ENCODE data around the gene IDH3G. TPM values are rescaled to one million over a fixed set of nuclear protein-coding genes. Genes with fewer than 3 reads are reported as not detected.
A peak's percentile ranks its signal among the peaks of the same experiment; 100 is the strongest.
"Not testable (repeated sequence)": the region's sequence is repeated elsewhere in the genome, so short reads cannot be mapped to it uniquely, and the experiment has no call there.

Gene IDH3G
- total RNA-seq, 1 experiment from 2014 or later, result 43.2 TPM

DNA sequence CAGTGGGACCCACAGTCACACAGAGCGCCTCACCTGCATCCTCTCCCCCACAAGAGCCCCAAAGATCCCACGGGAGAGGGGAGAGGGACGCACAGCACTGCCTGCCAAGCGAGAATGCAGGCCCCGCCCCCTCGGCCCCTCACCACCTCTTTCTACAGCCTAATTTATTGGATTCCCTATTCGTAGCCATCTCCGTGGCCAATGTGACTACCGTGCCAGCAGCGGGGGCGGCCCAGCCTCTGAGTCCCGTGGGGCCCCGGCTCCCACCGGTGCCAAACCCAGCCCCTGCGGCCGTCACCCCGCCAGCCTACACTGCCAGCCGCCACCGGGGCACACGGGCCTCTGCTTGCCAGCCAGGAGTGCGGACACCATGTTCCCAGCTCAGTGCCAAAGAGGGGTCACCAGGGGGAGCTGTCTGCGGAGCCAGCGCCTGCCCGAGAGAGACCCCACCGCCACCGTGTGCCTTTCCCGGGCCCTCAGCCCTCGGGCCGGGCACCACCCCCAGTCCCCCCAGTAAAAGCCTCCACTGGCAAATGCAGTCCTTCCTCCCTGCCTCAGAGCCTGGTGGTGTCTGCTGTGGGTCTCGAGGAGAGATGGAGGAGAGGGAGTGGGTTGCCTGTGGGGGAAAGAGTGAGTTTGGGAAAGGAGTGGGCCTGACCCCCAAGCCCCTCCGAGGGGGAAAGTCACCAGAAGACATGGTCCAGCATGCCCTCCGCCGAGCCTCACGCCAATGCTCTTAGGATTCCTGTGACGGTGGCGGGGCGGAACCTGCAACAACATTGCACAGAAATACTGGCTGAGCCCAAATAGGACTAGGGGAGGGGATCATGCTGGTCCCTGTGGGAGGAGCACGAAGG is 49.7 kb downstream of the IDH3G start:
- H3K9ac ChIP-seq (ENCODE audit: extremely low read depth, insufficient read length, low read length), result no peak overlapping the region
- Mint-ChIP-seq H3K27ac (no peak overlapping the region), H3K4me3 (peak overlapping the region; percentile 59 to 76), H3K9me3 (peaks cover 57 to 78% of the 10 kb centered on the region in 2 experiments), H3K27me3 (ENCODE audit: low read depth) (peaks cover 10% of the 10 kb centered on the region), H3K36me3 (ENCODE audit: insufficient read depth in 1 of 3, low read depth in 3 of 3) (peaks cover 1 to 8% (median 4%) of the 10 kb centered on the region in 3 experiments; a peak in 4 of 7 replicates), H3K4me1 (peaks cover 0 to 4% of the 10 kb centered on the region in 2 experiments; a peak in 2 of 4 replicates)
- no peak overlapping the region for H2AFZ ChIP-seq (ENCODE audit: low read length)
- H3K4ac ChIP-seq (ENCODE audit: low read depth, low read length), result no peak overlapping the region
- no peaks in the 10 kb centered on the region for H3K79me2 ChIP-seq (ENCODE audit: insufficient read depth, low read length)
- no peak overlapping the region for H3K56ac ChIP-seq (ENCODE audit: insufficient read length, low read depth, low read length)
- H3K23ac ChIP-seq (ENCODE audit: insufficient read length, low read depth, low read length), result no peak overlapping the region
- H4K20me1 ChIP-seq (ENCODE audit: control insufficient read depth, insufficient read depth, insufficient read length), result no peaks in the 10 kb centered on the region
- no peak overlapping the region for H4K8ac ChIP-seq (replicated peaks; ENCODE audit: insufficient read length, low read depth, low read length)
- no peak overlapping the region for H3T11ph ChIP-seq (ENCODE audit: low read length)
- H3K14ac ChIP-seq (ENCODE audit: insufficient read depth, low read length), result no peak overlapping the region
- no peak overlapping the region for H2BK20ac ChIP-seq (ENCODE audit: low read depth, low read length, poor library complexity, severe bottlenecking)
- TF ChIP-seq, protein P1, sequence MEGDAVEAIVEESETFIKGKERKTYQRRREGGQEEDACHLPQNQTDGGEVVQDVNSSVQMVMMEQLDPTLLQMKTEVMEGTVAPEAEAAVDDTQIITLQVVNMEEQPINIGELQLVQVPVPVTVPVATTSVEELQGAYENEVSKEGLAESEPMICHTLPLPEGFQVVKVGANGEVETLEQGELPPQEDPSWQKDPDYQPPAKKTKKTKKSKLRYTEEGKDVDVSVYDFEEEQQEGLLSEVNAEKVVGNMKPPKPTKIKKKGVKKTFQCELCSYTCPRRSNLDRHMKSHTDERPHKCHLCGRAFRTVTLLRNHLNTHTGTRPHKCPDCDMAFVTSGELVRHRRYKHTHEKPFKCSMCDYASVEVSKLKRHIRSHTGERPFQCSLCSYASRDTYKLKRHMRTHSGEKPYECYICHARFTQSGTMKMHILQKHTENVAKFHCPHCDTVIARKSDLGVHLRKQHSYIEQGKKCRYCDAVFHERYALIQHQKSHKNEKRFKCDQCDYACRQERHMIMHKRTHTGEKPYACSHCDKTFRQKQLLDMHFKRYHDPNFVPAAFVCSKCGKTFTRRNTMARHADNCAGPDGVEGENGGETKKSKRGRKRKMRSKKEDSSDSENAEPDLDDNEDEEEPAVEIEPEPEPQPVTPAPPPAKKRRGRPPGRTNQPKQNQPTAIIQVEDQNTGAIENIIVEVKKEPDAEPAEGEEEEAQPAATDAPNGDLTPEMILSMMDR (conservative IDR thresholded peaks at IDR 0.05), result peak; percentile 59
- no peaks in the 10 kb centered on the region for H3K79me1 ChIP-seq (ENCODE audit: insufficient read depth, low read depth, low read length, poor library complexity, severe bottlenecking)
- no CpG with 5 or more reads among the region's 38 CpGs for WGBS (ENCODE audit: extremely low coverage, insufficient read length, low lambda C conversion rate)
- no peak overlapping the region for H3K18ac ChIP-seq (ENCODE audit: insufficient read length, low read depth, low read length)
- H3K4me1 ChIP-seq (ENCODE audit: insufficient read depth, low read length), result no peaks in the 10 kb centered on the region
- no peak overlapping the region for H2BK12ac ChIP-seq (ENCODE audit: insufficient read length, low read depth, low read length)
- no peak overlapping the region for H3K27ac ChIP-seq (ENCODE audit: insufficient read length, low read depth, low read length)
- peak overlapping the region; percentile 73 for H3K4me2 ChIP-seq (ENCODE audit: insufficient read depth, insufficient read length, low read length)
- H2BK5ac ChIP-seq (ENCODE audit: insufficient read length, low read length), result no peak overlapping the region
- H4K91ac ChIP-seq (ENCODE audit: insufficient read length, low read depth, low read length), result no peak overlapping the region
- H4K5ac ChIP-seq (ENCODE audit: insufficient read length, low read depth, low read length), result no peak overlapping the region
- no peak overlapping the region for H2BK15ac ChIP-seq (ENCODE audit: low read depth, low read length)
- H3K9me3 ChIP-seq (ENCODE audit: control insufficient read depth, low read depth, low read length), result peaks cover under 1% of the 10 kb centered on the region
- H3K23me2 ChIP-seq (ENCODE audit: insufficient read length, low read depth, low read length, poor library complexity, severe bottlenecking), result peaks cover 7% of the 10 kb centered on the region
- no peak overlapping the region for H2BK120ac ChIP-seq (ENCODE audit: low read depth, low read length, poor library complexity, severe bottlenecking)
- no peaks in the 10 kb centered on the region for H3K27me3 ChIP-seq (ENCODE audit: insufficient read depth, low read length)
- H2AK5ac ChIP-seq (ENCODE audit: insufficient read length, low read length), result no peak overlapping the region
- DNase-seq, result peak; percentile 76

DNA sequence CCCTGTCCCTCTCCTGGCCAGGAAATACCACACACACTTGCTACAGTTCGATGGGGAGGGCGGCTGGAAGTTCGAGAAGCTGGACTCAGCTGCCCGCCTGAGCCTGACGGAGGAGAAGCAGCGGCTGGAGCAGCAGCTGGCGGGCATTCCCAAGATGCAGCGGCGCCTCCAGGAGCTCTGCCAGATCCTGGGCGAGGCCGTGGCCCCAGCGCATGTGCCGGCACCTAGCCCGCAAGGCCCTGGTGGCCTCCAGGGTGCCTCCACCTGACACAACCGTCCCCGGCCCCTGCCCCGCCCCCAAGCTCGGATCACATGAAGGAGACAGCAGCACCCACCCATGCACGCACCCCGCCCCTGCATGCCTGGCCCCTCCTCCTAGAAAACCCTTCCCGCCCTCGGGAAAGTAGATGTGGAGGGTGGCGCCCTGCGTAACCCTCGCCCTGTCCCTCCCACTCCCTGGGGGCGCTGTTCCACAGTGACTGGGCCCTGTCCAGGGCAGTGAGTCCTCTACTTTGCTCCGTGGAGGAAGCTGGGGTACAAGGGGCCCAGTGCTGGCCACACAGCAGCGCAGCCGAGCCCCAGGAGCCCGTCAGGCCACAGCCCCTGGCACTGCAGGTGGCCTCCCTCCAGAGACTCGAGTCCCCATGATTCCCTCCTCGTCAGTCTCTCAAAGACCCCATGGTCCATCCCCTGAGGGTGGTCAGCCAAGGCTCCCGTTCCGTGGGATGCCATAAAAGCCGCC is 50.5 kb downstream of the IDH3G start:
- H2AK5ac ChIP-seq (ENCODE audit: insufficient read length, low read length); H4K20me1 ChIP-seq (ENCODE audit: control insufficient read depth, insufficient read depth, insufficient read length); H3K27me3 ChIP-seq (ENCODE audit: insufficient read depth, low read length); H3K4me1 ChIP-seq (ENCODE audit: insufficient read depth, low read length); H2BK20ac ChIP-seq (ENCODE audit: low read depth, low read length, poor library complexity, severe bottlenecking); H3T11ph ChIP-seq (ENCODE audit: low read length); H3K9ac ChIP-seq (ENCODE audit: extremely low read depth, insufficient read length, low read length); H3K27me3 Mint-ChIP-seq (ENCODE audit: low read depth); H3K23me2 ChIP-seq (ENCODE audit: insufficient read length, low read depth, low read length, poor library complexity, severe bottlenecking); H3K79me1 ChIP-seq (ENCODE audit: insufficient read depth, low read depth, low read length, poor library complexity, severe bottlenecking); H2AFZ ChIP-seq (ENCODE audit: low read length); H3K14ac ChIP-seq (ENCODE audit: insufficient read depth, low read length); H3K18ac ChIP-seq (ENCODE audit: insufficient read length, low read depth, low read length); H3K23ac ChIP-seq (ENCODE audit: insufficient read length, low read depth, low read length); H2BK15ac ChIP-seq (ENCODE audit: low read depth, low read length); H3K9me3 ChIP-seq (ENCODE audit: control insufficient read depth, low read depth, low read length); H4K8ac ChIP-seq (replicated peaks; ENCODE audit: insufficient read length, low read depth, low read length); H3K4ac ChIP-seq (ENCODE audit: low read depth, low read length); H2BK120ac ChIP-seq (ENCODE audit: low read depth, low read length, poor library complexity, severe bottlenecking); H2BK12ac ChIP-seq (ENCODE audit: insufficient read length, low read depth, low read length); H3K56ac ChIP-seq (ENCODE audit: insufficient read length, low read depth, low read length); H3K79me2 ChIP-seq (ENCODE audit: insufficient read depth, low read length); H3K4me1 Mint-ChIP-seq; H4K91ac ChIP-seq (ENCODE audit: insufficient read length, low read depth, low read length); H3K27ac ChIP-seq (ENCODE audit: insufficient read length, low read depth, low read length); H3K27ac Mint-ChIP-seq; H2BK5ac ChIP-seq (ENCODE audit: insufficient read length, low read length); H4K5ac ChIP-seq (ENCODE audit: insufficient read length, low read depth, low read length): not testable (repeated sequence)
- Mint-ChIP-seq H3K36me3 (ENCODE audit: insufficient read depth in 1 of 3, low read depth in 3 of 3) (peaks cover 0 to 11% (median 4%) of the 10 kb centered on the region in 3 experiments; a peak in 4 of 7 replicates), H3K9me3 (peaks cover 59 to 78% of the 10 kb centered on the region in 2 experiments), H3K4me3 (peak overlapping the region; percentile 59 to 76)
- peak overlapping the region; percentile 73 for H3K4me2 ChIP-seq (ENCODE audit: insufficient read depth, insufficient read length, low read length)
- DNase-seq, result peak; percentile 87
- no CpG with 5 or more reads among the region's 35 CpGs for WGBS (ENCODE audit: extremely low coverage, insufficient read length, low lambda C conversion rate)

All from H9 (cell line).